Common myeloid progenitor, CD34-positive (primary cell): ENCODE measurements around the gene POLR1C.

Experiments
- CTCF ChIA-PET: fragments of 350-600 bp; sonication (Branson Sonifier 250); formaldehyde crosslinking; loops from one replicate; lab custom pipeline; 2021; ENCODE audit warnings: antibody characterized with exemption; lab: Charles Lee
- POLR2A ChIA-PET: fragments of 350-600 bp; sonication (Branson Sonifier 250); formaldehyde crosslinking; loops from one replicate; lab custom pipeline; 2021; ENCODE audit warnings: antibody characterized with exemption; lab: Charles Lee
- DNase-seq, 3 donors: peaks; one replicate each; pipeline versions ENCODE4 v3.0.0 to v3.0.0-alpha.2; 2013
- H3K27ac ChIP-seq, 2 experiments: 1 replicate in 1 of 2; 2 replicates in 1 of 2; pipeline ENCODE4 v1.7.0; 2013; ENCODE audit warnings: inconsistent platforms in 2 of 2, low read length in 2 of 2, mild to moderate bottlenecking in 2 of 2, low read depth in 1 of 2, moderate library complexity in 1 of 2; ENCODE audit not compliant: severe bottlenecking in 2 of 2, insufficient read depth in 1 of 2, poor library complexity in 1 of 2
- H3K27me3 ChIP-seq, 5 experiments: replicated peaks in 2 of 5; 1 replicate in 3 of 5; 2 replicates in 2 of 5; pipeline versions ENCODE4 v1.6.1 to v1.7.0; 2013; ENCODE audit warnings: low read length in 4 of 5, mild to moderate bottlenecking in 2 of 5, moderate library complexity in 2 of 5, inconsistent platforms in 1 of 5; ENCODE audit not compliant: insufficient read depth in 5 of 5, control insufficient read depth in 4 of 5
- H3K36me3 ChIP-seq, 4 experiments: 1 replicate in 2 of 4; 2 replicates in 2 of 4; pipeline versions ENCODE4 v1.6.1 to v1.7.0; 2013; ENCODE audit warnings: low read length in 3 of 4, control low read depth in 1 of 4, mild to moderate bottlenecking in 1 of 4; ENCODE audit not compliant: control insufficient read depth in 4 of 4, insufficient read depth in 4 of 4
- H3K4me1 ChIP-seq, 4 experiments: 1 replicate in 3 of 4; 2 replicates in 1 of 4; pipeline versions ENCODE4 v1.6.1 to v1.7.1; 2013; ENCODE audit warnings: low read length in 3 of 4, mild to moderate bottlenecking in 3 of 4, control low read depth in 1 of 4, inconsistent platforms in 1 of 4, moderate library complexity in 1 of 4; ENCODE audit not compliant: control insufficient read depth in 4 of 4, insufficient read depth in 4 of 4; ENCODE audit errors: control extremely low read depth in 1 of 4
- H3K4me3 ChIP-seq, 7 experiments: 1 replicate in 4 of 7; 2 replicates in 3 of 7; pipeline versions ENCODE4 v1.5.1 to v1.7.0; 2013; ENCODE audit warnings: mild to moderate bottlenecking in 7 of 7, low read length in 6 of 7, moderate library complexity in 6 of 7, inconsistent platforms in 2 of 7, low read depth in 2 of 7, control low read depth in 1 of 7; ENCODE audit not compliant: insufficient read depth in 4 of 7, control insufficient read depth in 1 of 7; ENCODE audit errors: extremely low read depth in 1 of 7
- H3K9me3 ChIP-seq, 5 experiments: 1 replicate in 4 of 5; 2 replicates in 1 of 5; pipeline versions ENCODE4 v1.6.1 to v1.7.1; 2013; ENCODE audit warnings: low read length in 4 of 5, mild to moderate bottlenecking in 2 of 5, inconsistent platforms in 1 of 5, low read depth in 1 of 5, moderate library complexity in 1 of 5; ENCODE audit not compliant: control insufficient read depth in 4 of 5, insufficient read depth in 2 of 5; ENCODE audit errors: control extremely low read depth in 1 of 5
- WGBS: methylation state at CpG from one replicate; pipeline ENCODE4 v1.1.5; 2013; ENCODE audit not compliant: insufficient coverage; 5-methylcytosine and 5-hydroxymethylcytosine counted together

POLR1C gene

DNA sequence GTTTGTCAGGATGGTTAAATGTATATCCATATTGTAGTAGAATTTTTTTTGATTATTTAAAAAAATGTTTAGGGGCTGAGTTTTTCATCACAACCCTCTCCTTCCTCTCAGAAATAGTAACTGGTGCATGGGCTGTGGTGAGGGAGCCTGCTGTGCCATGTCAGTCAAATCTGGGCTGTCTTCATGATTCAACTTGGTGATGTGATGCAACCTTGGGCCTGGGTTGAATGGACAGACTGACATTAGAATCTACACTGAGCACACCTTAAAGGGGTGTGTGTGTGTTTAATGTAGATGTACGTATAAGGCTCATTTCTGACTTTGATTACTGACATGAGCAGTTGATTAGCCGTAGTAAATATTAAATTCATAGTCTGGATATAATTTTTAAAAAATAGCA, 35.8 kb upstream of the POLR1C start:
- Histone ChIP-seq H3K9me3 (no peaks in the 10 kb centered on the region), H3K27ac (no peak overlapping the region), H3K4me3 (no peak overlapping the region), H3K36me3 (peaks cover 0 to 8% (median 0%) of the 10 kb centered on the region in 4 experiments), H3K4me1 (peaks cover 8 to 19% (median 12%) of the 10 kb centered on the region in 4 experiments), H3K27me3 (no peaks in the 10 kb centered on the region)
- POLR2A ChIA-PET = no interaction called here
- no CpG with 5 or more reads among the region's 2 CpGs for WGBS
- CTCF ChIA-PET = interaction anchor here (0.7 to 1.3 kb wide), 3 partner anchors 11 to 216 kb away, joined by 3 read pairs; no protein-coding TSS in a partner anchor
- peak in 1 of 3 donors; percentile 8 for DNase-seq

DNA sequence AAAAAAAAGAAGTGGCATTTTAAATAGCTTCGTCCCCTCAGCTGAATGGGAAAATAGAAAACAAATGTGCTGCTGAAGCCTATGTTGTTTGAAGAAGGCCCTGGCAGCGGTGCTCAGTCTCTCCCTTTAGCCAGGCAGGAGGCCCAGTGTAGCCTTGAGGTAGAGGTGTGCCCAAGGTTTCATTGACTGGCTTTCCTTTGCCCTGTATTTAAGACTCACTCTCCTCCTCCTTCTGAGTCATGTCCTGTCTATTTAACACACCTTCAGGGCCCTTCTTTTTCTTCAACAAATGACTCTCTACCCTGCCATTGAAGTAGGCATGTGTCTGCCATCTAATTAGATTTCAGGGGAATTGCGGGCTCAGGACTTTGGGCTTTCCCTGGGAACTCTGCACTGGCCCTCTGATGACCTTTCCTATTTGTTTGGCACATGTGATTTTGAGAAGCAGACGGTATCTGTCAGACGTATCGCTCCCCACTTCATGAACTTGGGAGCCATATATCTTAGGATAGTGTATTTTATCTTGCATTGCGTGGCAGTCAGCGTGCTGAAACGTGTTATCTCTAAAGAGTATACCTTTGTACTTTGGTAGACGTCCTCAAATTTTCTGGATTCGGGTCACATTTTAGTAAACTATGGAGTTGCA, 35.2 kb upstream of the POLR1C start:
- peaks cover 8 to 17% (median 11%) of the 10 kb centered on the region in 4 experiments for H3K4me1 ChIP-seq
- H3K27me3 ChIP-seq = no peaks in the 10 kb centered on the region
- peaks cover 0 to 9% (median 0%) of the 10 kb centered on the region in 4 experiments for H3K36me3 ChIP-seq
- ChIA-PET POLR2A (no interaction called here), CTCF (interaction anchor here (0.7 kb wide), 1 partner anchor 217 kb away, joined by 3 read pairs; no protein-coding TSS in a partner anchor)
- DNase-seq = no peak
- no peak overlapping the region for H3K4me3 ChIP-seq
- no peak overlapping the region for H3K27ac ChIP-seq
- no peaks in the 10 kb centered on the region for H3K9me3 ChIP-seq
- 94% methylated on average over 8 of the region's 11 CpGs for WGBS

DNA sequence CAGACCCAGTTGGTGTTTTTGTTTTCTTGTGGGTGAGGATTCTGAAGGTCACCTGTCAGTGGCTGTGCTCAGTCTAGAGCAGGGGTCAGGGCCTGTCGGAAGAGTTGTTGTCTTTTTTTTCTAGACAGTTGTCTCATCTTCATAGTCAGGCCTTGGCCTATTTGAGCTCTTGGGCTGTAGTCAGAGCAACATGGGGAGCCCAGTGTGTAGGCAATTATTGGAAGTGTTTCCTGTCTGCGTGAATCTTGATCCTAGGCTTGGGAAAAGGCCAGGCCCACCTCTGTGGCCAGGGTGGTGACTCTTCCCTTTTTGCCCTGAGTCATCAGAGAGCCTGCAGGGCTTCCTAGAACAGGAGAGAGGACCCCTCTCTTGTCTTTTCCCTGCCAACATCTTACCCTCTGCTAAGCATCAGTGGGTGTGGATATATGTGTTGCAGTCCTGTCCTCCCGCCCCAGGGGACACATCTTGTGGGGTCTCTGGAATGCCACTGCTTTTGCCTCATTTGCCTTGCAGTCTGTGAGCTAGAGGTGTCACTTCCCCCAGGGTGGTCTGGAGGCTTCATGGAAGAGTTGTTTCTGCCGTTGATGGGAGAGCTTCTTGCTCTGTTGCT, 28.1 kb upstream of the POLR1C start:
- DNase-seq = no peak
- no peaks in the 10 kb centered on the region for H3K4me1 ChIP-seq
- CTCF ChIA-PET = interaction anchor here (1.1 to 2.1 kb wide), 4 partner anchors 18 to 27 kb away, joined by 3 to 6 read pairs (median 4); no protein-coding TSS in a partner anchor
- H3K4me3 ChIP-seq = no peak overlapping the region
- H3K9me3 ChIP-seq = no peaks in the 10 kb centered on the region
- POLR2A ChIA-PET = no interaction called here
- H3K36me3 ChIP-seq = peaks cover 3 to 27% (median 10%) of the 10 kb centered on the region in 4 experiments
- H3K27me3 ChIP-seq = no peaks in the 10 kb centered on the region
- no peak overlapping the region for H3K27ac ChIP-seq
- WGBS = 100% methylated on average over 1 of the region's 4 CpGs

DNA sequence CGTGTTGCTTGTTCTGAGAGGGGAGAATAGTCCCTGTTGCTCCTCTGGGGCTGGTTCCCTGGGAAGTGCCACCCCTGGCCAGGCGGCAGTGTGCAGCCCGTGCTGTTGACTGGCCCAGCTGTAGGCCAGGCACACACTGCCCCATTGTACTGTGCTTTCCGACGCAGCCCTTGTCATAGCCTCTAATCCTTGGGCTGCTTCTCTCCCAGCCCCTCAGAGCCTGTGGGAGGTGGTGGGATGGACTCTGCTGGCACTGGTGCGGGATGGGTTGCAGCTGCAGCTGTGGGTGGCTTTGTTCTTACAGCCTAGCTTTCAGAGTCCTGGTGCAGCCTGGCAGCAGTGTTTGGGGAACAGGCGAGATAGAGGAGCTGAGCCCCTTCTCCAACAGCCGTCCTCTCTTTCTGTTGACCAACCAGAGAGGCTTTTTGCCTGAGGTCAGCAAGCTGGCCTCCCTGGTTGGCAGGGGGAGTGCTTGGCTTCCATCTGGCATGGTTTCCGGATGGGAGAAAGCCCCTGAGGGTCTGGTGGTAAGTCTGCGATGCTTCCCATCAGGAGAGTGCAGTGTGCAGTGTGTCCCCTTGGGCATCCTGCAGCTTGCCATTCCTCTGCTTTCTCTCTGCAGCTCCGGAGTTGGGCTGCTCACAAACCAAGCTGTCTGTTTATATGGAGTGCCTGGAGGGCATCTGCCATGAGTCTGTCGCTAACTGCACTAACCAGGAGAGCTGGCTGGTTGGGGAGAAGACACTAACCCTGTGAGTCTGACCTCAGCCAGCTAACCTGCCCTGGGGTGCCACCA, 27.4 kb upstream of the POLR1C start:
- 95% methylated on average over 9 of the region's 12 CpGs for WGBS
- POLR2A ChIA-PET = no interaction called here
- Histone ChIP-seq H3K27ac (no peak overlapping the region), H3K9me3 (no peaks in the 10 kb centered on the region), H3K36me3 (peaks cover 3 to 32% (median 10%) of the 10 kb centered on the region in 4 experiments), H3K4me1 (no peaks in the 10 kb centered on the region), H3K4me3 (no peak overlapping the region), H3K27me3 (no peaks in the 10 kb centered on the region)
- no peak for DNase-seq
- CTCF ChIA-PET = interaction anchor here (1.1 to 1.6 kb wide), 3 partner anchors 17 to 26 kb away, joined by 3 to 6 read pairs (median 3); no protein-coding TSS in a partner anchor

DNA sequence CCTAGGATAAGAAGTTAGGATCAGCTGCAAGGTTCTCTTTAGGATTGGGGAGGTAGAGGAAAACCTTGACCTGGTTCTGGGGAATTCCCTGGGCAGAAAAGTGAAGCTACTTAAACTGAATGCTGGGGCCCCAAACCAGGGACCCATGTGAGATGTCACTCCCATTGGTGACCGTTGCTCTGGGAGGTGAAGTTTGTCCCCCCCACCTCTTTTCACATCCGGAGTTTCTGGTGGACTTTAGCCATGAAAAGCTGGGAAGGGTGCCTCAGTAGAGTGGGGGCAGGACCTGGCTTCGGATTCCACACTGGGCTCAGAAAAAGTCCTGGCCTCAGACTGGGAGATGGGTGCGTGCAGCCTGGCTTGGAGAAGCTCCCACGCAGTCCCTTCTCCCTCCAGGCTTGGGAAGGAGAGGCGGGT, 26.4 kb upstream of the POLR1C start:
- no peak overlapping the region for H3K4me3 ChIP-seq
- H3K36me3 ChIP-seq = peaks cover 3 to 28% (median 11%) of the 10 kb centered on the region in 4 experiments
- no peaks in the 10 kb centered on the region for H3K27me3 ChIP-seq
- H3K9me3 ChIP-seq = no peaks in the 10 kb centered on the region
- ChIA-PET CTCF (interaction anchor here (1.6 to 8.9 kb wide), 2 partner anchors 16 kb away, joined by 6 to 64 read pairs; no protein-coding TSS in a partner anchor), POLR2A (no interaction called here)
- WGBS = 95% methylated on average over 5 of the region's 6 CpGs
- peaks cover 0 to 7% (median 6%) of the 10 kb centered on the region in 4 experiments for H3K4me1 ChIP-seq
- no peak for DNase-seq
- no peak overlapping the region for H3K27ac ChIP-seq

DNA sequence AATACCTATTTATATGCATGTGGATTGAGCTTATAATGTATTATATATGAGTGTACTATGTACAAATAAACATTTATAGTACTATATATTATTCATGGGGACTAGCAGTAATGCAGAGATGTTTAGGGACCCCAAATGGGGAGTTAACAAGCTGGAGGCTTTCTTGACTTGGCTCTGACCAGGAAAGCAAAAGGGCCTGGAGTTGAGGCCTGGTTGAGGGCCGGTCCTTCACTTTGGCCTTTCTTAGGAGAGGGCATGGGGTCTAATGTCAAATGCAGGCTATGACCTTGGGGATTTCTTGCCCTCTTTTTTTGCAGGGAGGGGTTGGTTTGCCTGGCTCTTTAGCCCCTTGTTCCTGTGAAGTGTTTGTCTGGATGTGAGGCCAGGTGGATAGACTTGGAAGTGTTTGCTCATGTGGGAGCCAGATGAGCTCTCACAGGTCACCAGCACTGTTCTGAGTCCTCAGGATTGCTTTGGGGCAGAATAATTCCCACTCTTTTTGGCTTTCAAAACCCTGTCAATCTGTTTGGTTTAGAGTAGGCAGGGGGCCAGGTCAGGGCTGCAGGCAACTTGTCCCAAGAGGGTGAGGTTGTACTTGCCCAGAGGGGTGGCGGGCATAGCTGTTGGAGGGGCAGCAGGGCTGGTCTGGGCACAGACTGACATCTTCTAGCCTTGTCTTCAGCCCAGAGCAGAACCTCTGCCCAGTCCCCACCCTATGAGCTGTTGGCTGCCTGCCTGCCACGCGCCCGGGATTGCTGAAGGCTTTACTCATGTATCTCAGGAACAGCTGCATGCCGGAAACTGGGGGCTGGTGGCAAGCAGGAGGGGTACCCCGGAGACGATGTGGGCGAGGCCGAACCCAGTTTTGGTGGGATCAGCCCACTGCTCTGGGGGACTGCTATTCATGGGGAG, 24.9 kb upstream of the POLR1C start:
- H3K4me1 ChIP-seq = peaks cover 0 to 7% (median 6%) of the 10 kb centered on the region in 4 experiments

More for the DNA sequence above, 24.9 kb upstream of the POLR1C start:
- CTCF ChIA-PET = interaction anchor here (0.7 to 8.9 kb wide), 7 partner anchors 9 to 263 kb away, joined by 3 to 64 read pairs (median 4); partner anchors contain the start of genes DLK2 and DNPH1
- H3K27ac ChIP-seq = no peak overlapping the region
- no peaks in the 10 kb centered on the region for H3K9me3 ChIP-seq
- no peak for DNase-seq
- no peaks in the 10 kb centered on the region for H3K27me3 ChIP-seq
- no peak overlapping the region for H3K4me3 ChIP-seq
- peaks cover 3 to 23% (median 13%) of the 10 kb centered on the region in 4 experiments for H3K36me3 ChIP-seq
- POLR2A ChIA-PET = no interaction called here
- 99% methylated on average over 7 of the region's 10 CpGs for WGBS
